NB4 (cell line): ENCODE results near the gene MAPK8IP3.

Source experiments
- CTCF ChIP-seq: IDR thresholded peaks from one replicate; pipeline ENCODE4 v1.5.1; 2012; ENCODE audit warnings: low read depth, low read length
- TF ChIP-seq, protein P1 (sequence below): IDR thresholded peaks from 2 replicates; pipeline ENCODE4 v1.6.1; 2011; ENCODE audit warnings: low read depth, low read length

DNA sequence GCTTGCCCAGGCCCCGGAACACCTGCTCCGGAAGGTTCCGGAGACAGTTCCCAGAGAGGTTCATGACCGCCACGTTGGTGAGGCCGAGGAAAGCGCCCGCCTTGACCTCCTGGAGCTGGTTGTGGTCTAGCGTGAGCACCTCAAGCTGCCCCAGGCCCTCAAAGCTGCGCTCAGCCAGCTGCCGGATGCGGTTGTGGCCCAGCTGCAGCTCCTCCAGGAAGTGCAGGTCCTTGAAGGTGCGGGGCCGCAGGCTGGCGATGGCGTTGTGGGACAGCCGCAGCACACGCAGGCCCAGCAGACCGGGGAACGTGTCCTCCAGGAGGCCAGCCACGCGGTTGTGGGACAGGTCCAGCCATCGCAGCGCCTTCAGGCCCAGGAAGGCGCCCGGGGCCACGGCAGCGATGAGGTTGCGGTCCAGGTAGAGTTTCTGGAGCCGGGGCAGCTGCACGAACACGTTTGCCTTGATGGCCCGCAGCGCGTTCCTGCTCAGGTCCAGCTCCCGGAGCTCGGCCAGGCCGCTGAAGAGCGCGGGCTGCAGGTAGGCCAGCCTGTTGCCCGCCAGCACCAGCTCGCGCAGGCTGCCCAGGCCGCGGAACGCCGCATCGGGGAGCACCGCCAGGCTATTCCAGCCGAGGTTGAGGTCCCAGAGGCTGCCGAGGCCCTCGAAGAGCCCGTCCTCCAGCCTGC, 85.4 kb downstream of the MAPK8IP3 start:
- TF ChIP-seq CTCF: no peak
- TF ChIP-seq, protein P1, sequence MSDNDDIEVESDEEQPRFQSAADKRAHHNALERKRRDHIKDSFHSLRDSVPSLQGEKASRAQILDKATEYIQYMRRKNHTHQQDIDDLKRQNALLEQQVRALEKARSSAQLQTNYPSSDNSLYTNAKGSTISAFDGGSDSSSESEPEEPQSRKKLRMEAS: no peak
